IMR-90 (cell line): ENCODE measurements around the gene CACNB2. TPM values are rescaled to one million over a fixed set of nuclear protein-coding genes. Genes with fewer than 3 reads are reported as not detected.

Experiments used
- ATAC-seq: fragments of 200-7000 bp; cut with Tn5 transposase; 2 replicates; pipeline ENCODE4 v1.9.1; 2020; ENCODE audit warnings: low read depth, mild to moderate bottlenecking, moderate library complexity
- BruUV-seq: library from RNA; stranded (reverse); fragments of 400-500 nt; replicated peaks from 2 replicates; lab custom pipeline; 2021; lab: Mats Ljungman, UMichigan
- CTCF ChIA-PET: fragments of 300-600 bp; formaldehyde crosslinking; extraction: SDS; loops from one replicate; lab custom pipeline; 2021; ENCODE audit warnings: antibody characterized with exemption; lab: Yijun Ruan, JAX
- POLR2A ChIA-PET: fragments of 300-600 bp; sonication (Branson Sonifier 250); formaldehyde crosslinking; loops from one replicate; lab custom pipeline; 2022; ENCODE audit warnings: antibody characterized with exemption; ENCODE audit not compliant: unreplicated experiment; lab: Charles Lee
- DNase-seq: peaks from one replicate; pipeline ENCODE4 v3.0.0; 2013
- H2AFZ ChIP-seq: replicated peaks from 2 replicates; pipeline ENCODE3; 2013; ENCODE audit warnings: low read length, mild to moderate bottlenecking; ENCODE audit not compliant: poor library complexity
- H2AK5ac ChIP-seq: 2 replicates; pipeline ENCODE4 v1.6.1; 2013; ENCODE audit warnings: low read depth, low read length, inconsistent platforms
- H2AK9ac ChIP-seq: replicated peaks from 2 replicates; pipeline ENCODE3; 2013; ENCODE audit warnings: mild to moderate bottlenecking, low read depth, low read length, moderate library complexity; ENCODE audit not compliant: poor library complexity
- H2BK120ac ChIP-seq: 2 replicates; pipeline ENCODE4 v1.6.1; 2013; ENCODE audit warnings: low read depth, low read length, inconsistent platforms
- H2BK15ac ChIP-seq: 3 replicates; pipeline ENCODE4 v1.6.1; 2013; ENCODE audit warnings: low read depth, low read length, inconsistent platforms
- H2BK20ac ChIP-seq: 2 replicates; pipeline ENCODE4 v1.6.1; 2013; ENCODE audit warnings: low read depth, mild to moderate bottlenecking, inconsistent platforms, low read length, moderate library complexity
- H2BK5ac ChIP-seq: 2 replicates; pipeline ENCODE4 v1.6.1; 2013; ENCODE audit warnings: mild to moderate bottlenecking, low read depth, low read length, inconsistent platforms; ENCODE audit not compliant: poor library complexity, severe bottlenecking
- H3K14ac ChIP-seq: replicated peaks from 2 replicates; pipeline ENCODE4 v1.6.1; 2013; ENCODE audit warnings: low read depth, low read length, inconsistent platforms
- H3K18ac ChIP-seq: 2 replicates; pipeline ENCODE4 v1.6.1; 2013; ENCODE audit warnings: low read depth, low read length, control low read depth
- H3K23ac ChIP-seq: 2 replicates; pipeline ENCODE4 v1.6.1; 2013; ENCODE audit warnings: low read depth, low read length, inconsistent platforms
- H3K27ac ChIP-seq: 2 replicates; pipeline ENCODE4 v1.5.1; 2013; ENCODE audit warnings: mild to moderate bottlenecking, control low read depth, low read length; ENCODE audit not compliant: insufficient read depth
- H3K27me3 ChIP-seq: 2 replicates; pipeline ENCODE4 v1.6.1; 2013; ENCODE audit warnings: low read length; ENCODE audit not compliant: control insufficient read depth, insufficient read depth
- H3K36me3 ChIP-seq: 2 replicates; pipeline ENCODE4 v1.6.1; 2013; ENCODE audit warnings: low read length, mixed read lengths; ENCODE audit not compliant: control insufficient read depth, insufficient read depth
- H3K4ac ChIP-seq: 2 replicates; pipeline ENCODE4 v1.6.1; 2013; ENCODE audit warnings: low read depth, low read length, inconsistent platforms
- H3K4me1 ChIP-seq: 2 replicates; pipeline ENCODE4 v1.6.1; 2013; ENCODE audit warnings: low read length, mixed read lengths; ENCODE audit not compliant: control insufficient read depth, insufficient read depth
- H3K4me2 ChIP-seq: 2 replicates; pipeline ENCODE4 v1.6.1; 2013; ENCODE audit warnings: low read depth, mild to moderate bottlenecking, control low read depth, low read length, moderate library complexity
- H3K4me3 ChIP-seq: 2 replicates; pipeline ENCODE4 v1.5.1; 2013; ENCODE audit warnings: low read depth, mild to moderate bottlenecking, control low read depth, low read length, moderate library complexity; ENCODE audit not compliant: insufficient read depth
- H3K56ac ChIP-seq: 2 replicates; pipeline ENCODE4 v1.6.1; 2013; ENCODE audit warnings: low read length, inconsistent platforms; ENCODE audit not compliant: insufficient read depth; ENCODE audit errors: extremely low read depth
- H3K79me1 ChIP-seq, 2 experiments: 2 replicates each; pipeline ENCODE4 v1.6.1; 2013; ENCODE audit warnings: low read length in 2 of 2, inconsistent platforms in 1 of 2, low read depth in 1 of 2
- H3K9ac ChIP-seq: 2 replicates; pipeline ENCODE4 v1.6.1; 2013; ENCODE audit warnings: low read depth, low read length, control low read depth
- H3K9me1 ChIP-seq: 2 replicates; pipeline ENCODE4 v1.6.1; 2013; ENCODE audit warnings: low read length, inconsistent platforms; ENCODE audit not compliant: insufficient read depth
- H3K9me3 ChIP-seq: 2 replicates; pipeline ENCODE4 v1.6.1; 2013; ENCODE audit warnings: low read length; ENCODE audit not compliant: control insufficient read depth, insufficient read depth
- H4K20me1 ChIP-seq: 2 replicates; pipeline ENCODE4 v1.6.1; 2013; ENCODE audit warnings: low read length, inconsistent platforms; ENCODE audit not compliant: insufficient read depth
- H4K5ac ChIP-seq: 2 replicates; pipeline ENCODE4 v1.6.1; 2013; ENCODE audit warnings: mild to moderate bottlenecking, low read depth, low read length, control low read depth
- H4K8ac ChIP-seq, 2 experiments: 2 replicates each; pipeline ENCODE4 v1.6.1; 2013; ENCODE audit warnings: low read depth in 2 of 2, low read length in 2 of 2, control low read depth in 1 of 2, inconsistent platforms in 1 of 2
- H4K91ac ChIP-seq: 2 replicates; pipeline ENCODE4 v1.6.1; 2013; ENCODE audit warnings: low read depth, low read length, inconsistent platforms; ENCODE audit not compliant: insufficient read depth
- CEBPB ChIP-seq: IDR thresholded peaks from 2 replicates; pipeline ENCODE4 v1.6.1; 2012; ENCODE audit warnings: low read depth, low read length, improper control_type of control experiment
- CHD1 ChIP-seq: IDR thresholded peaks from 2 replicates; pipeline ENCODE4 v1.6.1; 2012; ENCODE audit warnings: low read depth, low read length, improper control_type of control experiment
- ELK1 ChIP-seq: fragments of 150-350 bp; IDR thresholded peaks from 2 replicates; pipeline ENCODE4 v1.6.1; 2016; ENCODE audit warnings: low read depth, mild to moderate bottlenecking, low read length, moderate library complexity, borderline replicate concordance
- MAFK ChIP-seq: IDR thresholded peaks from 2 replicates; pipeline ENCODE4 v1.6.1; 2012; ENCODE audit warnings: low read depth, low read length, improper control_type of control experiment
- MXI1 ChIP-seq: IDR thresholded peaks from 2 replicates; pipeline ENCODE4 v1.6.1; 2012; ENCODE audit warnings: low read depth, mild to moderate bottlenecking, low read length, moderate library complexity, borderline replicate concordance
- RAD21 ChIP-seq: IDR thresholded peaks from 2 replicates; pipeline ENCODE4 v1.6.1; 2012; ENCODE audit warnings: low read length, improper control_type of control experiment
- RCOR1 ChIP-seq: IDR thresholded peaks from 2 replicates; pipeline ENCODE4 v1.6.1; 2012; ENCODE audit warnings: mild to moderate bottlenecking, low read length, improper control_type of control experiment; ENCODE audit not compliant: insufficient replicate concordance
- RFX5 ChIP-seq: IDR thresholded peaks from 2 replicates; pipeline ENCODE4 v1.8.0; 2012; ENCODE audit warnings: low read depth, mild to moderate bottlenecking, low read length, moderate library complexity
- SMC3 ChIP-seq: fragments of 150-350 bp; IDR thresholded peaks from 2 replicates; pipeline ENCODE4 v1.6.1; 2016; ENCODE audit warnings: low read depth, mild to moderate bottlenecking, antibody characterized with exemption, low read length, moderate library complexity
- USF2 ChIP-seq: fragments of 150-350 bp; IDR thresholded peaks from 2 replicates; pipeline ENCODE4 v1.6.1; 2017; ENCODE audit warnings: mild to moderate bottlenecking, antibody characterized with exemption, low read length, low read depth
- WGBS, 2 experiments: methylation state at CpG; one replicate each; pipeline versions ENCODE4 v1.1.5 to v1.1.7; 2013; ENCODE audit warnings: missing lambda C conversion rate in 2 of 2; ENCODE audit not compliant: insufficient read length in 1 of 2; ENCODE audit errors: extremely low coverage in 2 of 2; 5-methylcytosine and 5-hydroxymethylcytosine counted together
- dilution Hi-C: fragments of 300-500 bp; cut with HindIII; formaldehyde crosslinking; loops from one replicate; pipeline ENCODE4 v1.14.3; 2018; ENCODE audit warnings: low sequenced_read_pairs; ENCODE audit not compliant: unreplicated experiment
- in situ Hi-C: fragments of 300-500 bp; cut with MboI; formaldehyde crosslinking; loops from 3 replicates; pipeline ENCODE4 v1.14.3; 2019; ENCODE audit warnings: low sequenced_read_pairs, inconsistent platforms, mixed read lengths
- intact Hi-C: fragments of 100-400 bp; cut with micrococcal nuclease; formaldehyde crosslinking; loops from 2 replicates; pipeline ENCODE4 v1.10.0; 2022
- polyA plus RNA-seq, 3 experiments: library from polyadenylated mRNA; depleted of rRNA; stranded (reverse); fragments of >200 nt; gene quantifications; 2 replicates each; pipeline ENCODE4 v1.2.3, GENCODE V29; 2012; ENCODE audit warnings: low replicate concordance in 1 of 3
- total RNA-seq: library from RNA; depleted of rRNA; stranded (reverse); fragments of >200 nt; gene quantifications from 2 replicates; pipeline ENCODE4 v1.2.3, GENCODE V29; 2012

Gene CACNB2
- total and polyA plus RNA-seq, 2 of the 4 experiments (the other 2 are of a cell fraction), result 0.36 TPM

- no peak overlapping the region for H3K27ac ChIP-seq
- intact Hi-C loops (no loop called here), dilution Hi-C loops (no loop called here), in situ Hi-C loops (no loop called here)
- H3K27me3 ChIP-seq, result peaks cover 3% of the 10 kb centered on the region
- no peak overlapping the region for H2AFZ ChIP-seq
- no peak overlapping the region for H2AK9ac ChIP-seq
- no peak overlapping the region for H4K8ac ChIP-seq
- no peaks in the 10 kb centered on the region for H3K9me3 ChIP-seq
- H4K5ac ChIP-seq, result no peak overlapping the region
- no peak overlapping the region for H3K14ac ChIP-seq
- TF ChIP-seq RFX5, result no peak
- no peak for TF ChIP-seq CEBPB
- no peak for TF ChIP-seq RCOR1
- TF ChIP-seq RAD21, result no peak
- no peak for TF ChIP-seq MXI1
- no peak for TF ChIP-seq MAFK
- no peak for TF ChIP-seq CHD1
- TF ChIP-seq USF2, result no peak
- no peak for TF ChIP-seq ELK1
- TF ChIP-seq SMC3, result no peak
- no peaks in the 10 kb centered on the region for H4K20me1 ChIP-seq
- no peak for DNase-seq
- H3K9me1 ChIP-seq, result no peaks in the 10 kb centered on the region
- no TSS peak for BruUV-seq
- no peak overlapping the region for H3K18ac ChIP-seq
- ATAC-seq, result no peak
- H4K91ac ChIP-seq, result no peak overlapping the region
- no peak overlapping the region for H2BK15ac ChIP-seq
- no peaks in the 10 kb centered on the region for H3K36me3 ChIP-seq
- peaks cover 8% of the 10 kb centered on the region for H3K4me1 ChIP-seq
- H2BK5ac ChIP-seq, result no peak overlapping the region
- no peak overlapping the region for H2BK20ac ChIP-seq
- H3K4ac ChIP-seq, result no peak overlapping the region
- 38% methylated on average over 1 of the region's 5 CpGs; no CpG with 5 or more reads in 1 of the 2 experiments for WGBS, 2 experiments
- H3K9ac ChIP-seq, result no peak overlapping the region
- H3K79me1 ChIP-seq, result no peaks in the 10 kb centered on the region
- H2BK120ac ChIP-seq, result no peak overlapping the region
- no peak overlapping the region for H3K56ac ChIP-seq
- H2AK5ac ChIP-seq, result no peak overlapping the region
- no peak overlapping the region for H3K23ac ChIP-seq
- H3K4me3 ChIP-seq, result no peak overlapping the region
- ChIA-PET CTCF (no interaction called here), POLR2A (no interaction called here)
- no peak overlapping the region for H3K4me2 ChIP-seq
Observed at GRCh38 chr10:18397906-18398305, 257.7 kb downstream of the CACNB2 start.
